GM19438 (cell line): ENCODE measurements around the gene CCDC88C.

Source experiments
- ATAC-seq: cut with Tn5 transposase; IDR thresholded peaks from one replicate; pipeline ENCODE4 v1.9.1; 2021; ENCODE audit warnings: low read depth; ENCODE audit not compliant: unreplicated experiment

Gene CCDC88C

GRCh38 chr14:91380610-91381371 is 36.8 kb downstream of the CCDC88C start:
- no peak for ATAC-seq

GRCh38 chr14:91380123-91380522 is 37.5 kb downstream of the CCDC88C start:
- no peak for ATAC-seq

- ATAC-seq, result no peak
Observed at GRCh38 chr14:91379579-91379932, 38.1 kb downstream of the CCDC88C start.

DNA sequence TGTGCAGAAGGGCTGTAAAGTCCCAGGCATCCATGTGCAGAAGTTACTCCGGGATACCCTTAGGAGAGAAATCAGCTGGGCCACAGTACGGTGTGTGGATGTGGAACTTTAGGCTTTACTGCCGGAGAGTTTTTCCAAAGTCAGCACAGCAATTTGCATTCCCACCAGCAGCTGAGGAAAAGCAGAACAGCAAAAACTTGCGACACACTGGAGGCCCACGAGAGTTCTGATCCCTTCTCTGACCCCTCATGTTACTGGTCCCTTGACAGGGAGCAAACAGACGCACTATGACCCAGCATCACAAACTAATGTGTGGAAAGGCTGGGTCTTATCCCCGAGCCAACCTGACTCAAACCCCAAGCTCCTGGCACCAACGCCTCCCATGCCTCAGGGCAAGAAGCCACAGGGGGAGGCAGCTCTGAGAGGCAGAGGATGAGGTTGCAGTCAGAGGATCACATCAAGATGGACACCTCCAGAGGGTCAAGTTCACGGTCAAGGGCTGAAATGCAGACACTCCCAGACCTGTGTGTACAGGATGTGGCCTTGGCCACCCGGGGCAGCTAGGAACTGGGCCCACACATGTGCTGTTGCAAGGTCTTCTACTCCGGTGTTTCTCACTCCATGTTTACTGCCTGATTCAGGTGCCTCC is 38.6 kb downstream of the CCDC88C start:
- ATAC-seq, result no peak

DNA sequence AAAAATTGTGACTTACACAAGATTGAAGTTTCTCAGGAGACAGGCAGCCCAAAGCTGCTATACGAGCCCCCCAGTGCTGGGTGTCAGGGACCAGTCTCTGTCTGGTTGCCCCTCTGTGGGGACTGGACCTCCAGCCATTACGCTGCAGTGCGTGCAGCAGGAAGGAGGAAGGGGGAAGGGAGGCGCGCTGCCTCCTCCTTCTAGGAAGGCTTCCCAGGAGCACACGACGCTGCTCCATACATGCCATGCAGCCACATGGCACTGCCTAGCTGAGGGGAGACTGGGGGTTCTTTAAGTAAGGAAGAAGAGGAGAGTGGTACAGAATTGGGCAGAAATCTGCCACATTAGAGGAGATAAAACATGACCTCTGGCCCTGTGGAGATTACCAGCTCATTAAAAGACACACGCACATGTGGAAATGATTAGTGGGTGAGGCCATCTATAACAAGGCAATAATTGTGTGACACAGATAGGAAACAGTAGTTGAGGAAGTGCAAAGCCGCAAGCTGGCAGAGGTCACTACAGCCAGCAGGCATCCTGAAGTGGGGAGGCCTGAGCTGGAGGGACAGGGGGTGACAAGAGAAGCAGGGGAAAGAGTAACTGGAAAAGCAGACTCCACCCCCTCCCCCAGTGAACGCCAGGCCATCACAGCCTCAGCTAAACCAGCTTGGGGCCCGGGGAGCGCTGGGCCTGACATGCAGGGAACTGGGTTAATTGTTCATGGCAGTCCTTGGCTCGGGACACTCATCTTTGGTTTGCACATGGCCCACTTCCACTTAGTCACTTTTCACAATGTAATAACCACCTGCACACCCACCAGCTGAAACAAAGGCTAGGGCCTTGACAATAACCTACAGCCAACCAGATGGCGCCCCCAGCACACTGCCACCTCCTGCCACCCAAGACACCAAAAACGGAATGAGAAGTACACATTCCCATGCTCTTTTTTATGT is 39.6 kb downstream of the CCDC88C start:
- no peak for ATAC-seq

GRCh38 chr14:91376547-91377477 is 40.8 kb downstream of the CCDC88C start:
- ATAC-seq, result no peak

- no peak for ATAC-seq
Observed at GRCh38 chr14:91375720-91376452, 41.7 kb downstream of the CCDC88C start.

DNA sequence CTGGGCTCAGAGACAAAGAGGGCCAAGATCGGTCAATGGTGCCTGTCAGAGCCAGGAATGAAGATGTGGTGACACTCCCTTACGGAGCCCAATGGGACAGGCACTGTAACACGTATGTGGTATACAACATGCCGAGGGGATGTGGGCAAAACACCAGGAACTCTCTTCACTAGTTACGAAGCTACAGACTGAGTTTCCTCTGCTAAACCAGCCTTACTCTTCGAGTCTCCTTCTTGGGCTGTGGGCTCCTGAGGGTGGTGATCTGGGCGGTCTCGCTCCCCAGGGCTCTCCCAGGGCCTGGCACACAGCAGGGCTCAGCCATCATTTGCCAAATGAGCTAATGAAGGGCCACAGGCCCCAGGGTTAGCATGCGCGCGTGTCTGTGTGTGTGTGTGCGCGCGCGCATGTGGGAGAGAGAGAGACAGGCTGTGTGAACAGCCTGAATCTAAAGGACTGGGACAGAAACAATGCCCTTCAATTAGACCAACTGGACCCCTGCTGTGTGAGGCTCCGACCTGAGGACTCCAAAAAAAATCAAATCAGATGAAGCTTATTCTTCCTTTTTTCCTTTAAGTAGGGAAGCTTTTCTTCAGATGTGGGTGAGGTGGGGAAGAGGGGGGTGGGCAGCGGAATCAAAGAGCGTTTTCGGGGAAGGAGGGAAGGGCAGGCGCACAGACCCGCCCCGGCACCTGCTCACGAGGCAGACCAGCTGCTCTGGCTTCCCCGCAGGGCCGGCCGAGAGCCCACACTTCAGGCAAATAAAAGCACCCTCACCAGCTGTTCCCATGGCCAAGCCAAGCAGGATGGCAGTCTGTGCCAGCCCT is 42.5 kb downstream of the CCDC88C start:
- ATAC-seq, result no peak

DNA sequence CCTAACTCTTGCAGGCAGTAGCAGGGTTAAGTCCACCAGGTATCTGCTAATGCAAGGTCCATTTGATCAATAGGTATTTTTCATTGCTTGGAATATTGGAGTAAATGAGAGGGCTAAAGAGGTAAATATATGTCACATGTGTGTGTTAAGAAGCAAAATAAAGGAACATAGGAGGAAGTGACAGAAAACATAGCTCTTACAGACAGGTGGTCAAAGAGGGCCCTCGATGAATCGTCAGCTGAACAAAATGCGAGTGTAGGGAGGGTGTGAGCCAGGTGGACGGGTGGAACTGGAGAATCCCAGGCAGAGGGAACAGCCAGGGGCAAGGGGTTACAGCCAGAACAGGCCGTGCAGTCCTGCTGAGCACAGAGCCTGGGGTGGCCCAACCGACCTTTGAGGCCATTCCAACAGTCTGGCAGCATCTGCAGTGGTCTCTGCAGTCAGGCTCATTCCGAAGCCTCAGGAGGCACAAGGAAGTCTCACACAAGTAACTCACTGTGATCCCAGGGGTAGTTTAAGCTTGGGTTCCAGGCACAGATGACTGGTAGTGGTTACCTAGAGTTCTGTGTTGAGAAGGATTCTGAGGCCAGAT is 43.2 kb downstream of the CCDC88C start:
- no peak for ATAC-seq

GRCh38 chr14:91373591-91374254 is 43.9 kb downstream of the CCDC88C start:
- ATAC-seq, result peak; percentile 51

- peak; percentile 12 for ATAC-seq
Observed at GRCh38 chr14:91372671-91373495, 44.7 kb downstream of the CCDC88C start.

- ATAC-seq, result no peak
Observed at GRCh38 chr14:91371990-91372375, 45.6 kb downstream of the CCDC88C start.

DNA sequence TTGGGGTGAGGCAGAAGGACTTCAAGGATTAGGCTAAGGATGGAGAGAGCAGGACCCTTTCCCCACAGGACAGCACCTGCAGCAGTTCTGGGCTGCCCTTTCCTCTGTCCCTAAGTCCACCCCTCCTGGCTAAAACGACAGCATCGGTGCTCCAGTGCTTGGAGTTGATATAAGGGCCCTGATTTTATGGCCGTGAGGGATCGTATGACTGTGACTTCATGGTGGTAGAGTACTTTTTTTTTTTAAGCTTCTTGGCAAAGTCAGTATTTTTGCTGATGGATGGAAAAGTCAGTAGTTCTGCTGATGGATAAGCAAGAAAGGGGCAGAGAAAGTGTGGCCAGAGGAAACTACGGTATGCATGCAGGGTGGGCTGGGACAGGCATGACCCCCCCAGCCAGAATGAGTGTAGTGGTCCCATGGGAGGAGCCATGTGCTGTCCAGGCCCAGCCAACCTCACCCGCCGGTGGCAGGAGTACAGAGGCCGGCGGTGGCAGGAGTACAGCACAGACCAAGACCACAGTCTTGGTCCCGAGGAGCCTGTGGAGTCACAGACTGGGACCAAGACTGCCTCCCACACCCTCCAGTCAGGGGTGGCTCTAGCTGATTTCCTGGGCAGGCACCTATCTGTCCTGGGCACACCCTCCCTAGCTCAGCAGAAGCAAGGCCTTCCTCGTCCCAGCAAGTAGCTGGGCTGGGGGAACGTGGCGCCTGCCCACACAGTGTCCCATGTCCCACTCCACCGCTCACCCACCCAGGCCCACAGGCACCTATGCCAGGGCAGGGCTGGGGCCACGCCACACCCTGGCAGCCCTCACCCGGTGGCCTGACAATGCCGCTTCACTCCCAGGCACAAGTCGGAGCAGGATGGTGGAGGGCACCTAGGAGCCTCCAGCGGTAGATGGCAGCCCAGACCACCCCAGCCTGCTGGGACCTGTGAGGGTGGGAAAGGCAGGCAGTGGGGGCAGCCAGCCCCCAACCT is 46.3 kb downstream of the CCDC88C start:
- no peak for ATAC-seq

- no peak for ATAC-seq
Observed at GRCh38 chr14:91369628-91370445, 47.8 kb downstream of the CCDC88C start.
